Astrocyte (in vitro differentiated cells and primary cell): ENCODE measurements around the gene ADD3. TPM values are rescaled to one million over a fixed set of nuclear protein-coding genes. Genes with fewer than 3 reads are reported as not detected.

Source experiments
- DNase-seq: peaks from one replicate; pipeline ENCODE4 v3.0.0-alpha.2; 2010; ENCODE audit warnings: low read depth
- FAIRE-seq: peaks from 2 replicates; lab custom pipeline; 2011; peaks lifted over from hg19 to GRCh38; lab: Jason Lieb, UNC
- H2AFZ ChIP-seq: 2 replicates; pipeline ENCODE4 v1.6.0; 2012; ENCODE audit warnings: low read depth, low read length, inconsistent platforms
- H3K27ac ChIP-seq: 2 replicates; pipeline ENCODE4 v1.5.1; 2011; ENCODE audit warnings: low read depth, low read length, inconsistent platforms
- H3K27me3 ChIP-seq: 2 replicates; pipeline ENCODE4 v1.6.0; 2011; ENCODE audit warnings: low read length, inconsistent platforms; ENCODE audit not compliant: insufficient read depth
- H3K36me3 ChIP-seq: 2 replicates; pipeline ENCODE4 v1.5.1; 2011; ENCODE audit warnings: low read length, inconsistent platforms; ENCODE audit not compliant: insufficient read depth
- H3K4me1 ChIP-seq: 2 replicates; pipeline ENCODE4 v1.5.1; 2011; ENCODE audit warnings: low read length, inconsistent platforms; ENCODE audit not compliant: insufficient read depth
- H3K4me2 ChIP-seq: 2 replicates; pipeline ENCODE4 v1.6.0; 2012; ENCODE audit warnings: low read length, inconsistent platforms
- H3K4me3 ChIP-seq: 2 replicates; pipeline ENCODE4 v1.5.1; 2011; ENCODE audit warnings: low read depth, mild to moderate bottlenecking, low read length, inconsistent platforms; ENCODE audit not compliant: insufficient read depth
- H3K79me2 ChIP-seq: 2 replicates; pipeline ENCODE4 v1.6.0; 2012; ENCODE audit warnings: mild to moderate bottlenecking, low read length, inconsistent platforms; ENCODE audit not compliant: insufficient read depth
- H3K9ac ChIP-seq: 2 replicates; pipeline ENCODE4 v1.6.0; 2012; ENCODE audit warnings: mild to moderate bottlenecking, low read length, inconsistent platforms
- H3K9me3 ChIP-seq: 2 replicates; pipeline ENCODE4 v1.5.1; 2012; ENCODE audit warnings: low read depth, mild to moderate bottlenecking, low read length, inconsistent platforms; ENCODE audit not compliant: insufficient read depth
- H4K20me1 ChIP-seq: 2 replicates; pipeline ENCODE4 v1.6.0; 2012; ENCODE audit warnings: low read length, inconsistent platforms; ENCODE audit not compliant: insufficient read depth
- H3K27ac Mint-ChIP-seq: one replicate; pipeline ENCODE4 v1.8.0; 2021; ENCODE audit warnings: mild to moderate bottlenecking, mixed read lengths; ENCODE audit not compliant: unreplicated experiment
- H3K27me3 Mint-ChIP-seq: one replicate; pipeline ENCODE4 v1.8.0; 2021; ENCODE audit warnings: low read depth, mixed read lengths; ENCODE audit not compliant: unreplicated experiment
- H3K36me3 Mint-ChIP-seq: one replicate; pipeline ENCODE4 v1.8.0; 2021; ENCODE audit warnings: low read depth, mixed read lengths; ENCODE audit not compliant: unreplicated experiment
- H3K4me1 Mint-ChIP-seq: one replicate; pipeline ENCODE4 v1.8.0; 2021; ENCODE audit warnings: low read depth, mixed read lengths; ENCODE audit not compliant: unreplicated experiment
- H3K4me3 Mint-ChIP-seq: one replicate; pipeline ENCODE4 v1.8.0; 2021; ENCODE audit warnings: mild to moderate bottlenecking, moderate library complexity, mixed read lengths; ENCODE audit not compliant: unreplicated experiment
- H3K9me3 Mint-ChIP-seq: one replicate; pipeline ENCODE4 v1.8.0; 2021; ENCODE audit warnings: mild to moderate bottlenecking, mixed read lengths; ENCODE audit not compliant: unreplicated experiment
- EZH2 ChIP-seq: IDR thresholded peaks from 2 replicates; pipeline ENCODE4 v1.6.1; 2012; ENCODE audit warnings: mild to moderate bottlenecking, low read length, inconsistent platforms; ENCODE audit not compliant: insufficient read depth
- total RNA-seq: library from RNA; stranded (reverse); gene quantifications from 2 replicates; pipeline ENCODE4 v1.2.1, GENCODE V29; 2021
- TF ChIP-seq, protein P1 (sequence below): IDR thresholded peaks from 2 replicates; pipeline ENCODE4 v1.5.1; 2011; ENCODE audit warnings: low read depth, mild to moderate bottlenecking, inconsistent platforms, low read length, moderate library complexity; ENCODE audit not compliant: insufficient read depth

The ADD3 gene
- total RNA-seq, 1 donor from 2014 or later, result 127 TPM

DNA sequence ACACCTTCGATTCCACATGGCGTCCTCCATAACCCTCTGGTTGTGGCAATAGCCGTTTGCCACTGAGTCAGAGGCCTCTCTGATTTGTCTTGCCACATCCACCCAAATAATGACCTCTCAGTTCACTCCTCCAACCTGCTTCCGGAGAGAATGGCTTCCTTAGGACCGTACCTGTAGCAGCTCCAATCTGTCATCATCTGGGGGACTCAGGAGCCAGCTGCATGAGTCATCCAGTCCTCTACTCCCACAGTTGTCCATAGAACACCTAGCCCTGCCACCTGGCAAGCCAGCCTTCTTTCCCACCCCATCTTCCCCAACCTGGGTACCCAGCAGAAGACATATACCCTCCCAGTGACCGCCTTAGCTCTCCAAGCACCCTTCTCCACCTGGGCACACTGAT lies 135.2 kb downstream of the ADD3 start:
- Histone ChIP-seq H3K9ac (no peak overlapping the region), H3K4me1 (peaks cover 6% of the 10 kb centered on the region), H3K27ac (no peak overlapping the region), H3K36me3 (no peaks in the 10 kb centered on the region), H3K4me3 (no peak overlapping the region), H3K4me2 (no peak overlapping the region), H3K79me2 (no peaks in the 10 kb centered on the region), H2AFZ (no peak overlapping the region), H3K9me3 (no peaks in the 10 kb centered on the region), H4K20me1 (no peaks in the 10 kb centered on the region), H3K27me3 (no peaks in the 10 kb centered on the region)
- H3K4me3 Mint-ChIP-seq, result no peak overlapping the region
- peaks cover 11% of the 10 kb centered on the region for H3K36me3 Mint-ChIP-seq
- TF ChIP-seq, protein P1, sequence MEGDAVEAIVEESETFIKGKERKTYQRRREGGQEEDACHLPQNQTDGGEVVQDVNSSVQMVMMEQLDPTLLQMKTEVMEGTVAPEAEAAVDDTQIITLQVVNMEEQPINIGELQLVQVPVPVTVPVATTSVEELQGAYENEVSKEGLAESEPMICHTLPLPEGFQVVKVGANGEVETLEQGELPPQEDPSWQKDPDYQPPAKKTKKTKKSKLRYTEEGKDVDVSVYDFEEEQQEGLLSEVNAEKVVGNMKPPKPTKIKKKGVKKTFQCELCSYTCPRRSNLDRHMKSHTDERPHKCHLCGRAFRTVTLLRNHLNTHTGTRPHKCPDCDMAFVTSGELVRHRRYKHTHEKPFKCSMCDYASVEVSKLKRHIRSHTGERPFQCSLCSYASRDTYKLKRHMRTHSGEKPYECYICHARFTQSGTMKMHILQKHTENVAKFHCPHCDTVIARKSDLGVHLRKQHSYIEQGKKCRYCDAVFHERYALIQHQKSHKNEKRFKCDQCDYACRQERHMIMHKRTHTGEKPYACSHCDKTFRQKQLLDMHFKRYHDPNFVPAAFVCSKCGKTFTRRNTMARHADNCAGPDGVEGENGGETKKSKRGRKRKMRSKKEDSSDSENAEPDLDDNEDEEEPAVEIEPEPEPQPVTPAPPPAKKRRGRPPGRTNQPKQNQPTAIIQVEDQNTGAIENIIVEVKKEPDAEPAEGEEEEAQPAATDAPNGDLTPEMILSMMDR, result no peak
- DNase-seq (no peak), FAIRE-seq (no peak)
- no peak overlapping the region for H3K27ac Mint-ChIP-seq
- H3K4me1 Mint-ChIP-seq, result peaks cover 12% of the 10 kb centered on the region
- no peaks in the 10 kb centered on the region for H3K9me3 Mint-ChIP-seq
- no peaks in the 10 kb centered on the region for H3K27me3 Mint-ChIP-seq

DNA sequence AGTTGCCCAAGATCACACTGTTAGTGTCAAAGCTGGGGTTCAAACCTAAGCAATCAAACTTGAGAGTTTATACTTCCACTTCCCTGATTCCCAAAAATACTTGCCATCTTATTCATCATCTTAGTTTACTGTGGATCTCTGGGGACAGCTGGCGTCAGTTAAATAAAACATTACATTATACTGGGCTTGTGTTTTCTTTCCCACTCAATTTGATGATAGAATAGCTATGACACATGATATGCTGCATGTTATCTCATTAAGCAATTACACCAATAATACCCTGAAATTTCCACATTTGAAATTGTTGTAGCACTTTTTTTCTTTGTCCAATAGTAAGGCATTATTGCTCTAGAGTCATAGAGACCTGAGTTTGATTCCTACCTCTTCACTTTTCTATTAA lies 136.7 kb downstream of the ADD3 start:
- no peaks in the 10 kb centered on the region for H3K9me3 Mint-ChIP-seq
- H3K4me1 Mint-ChIP-seq, result peaks cover 15% of the 10 kb centered on the region
- DNase-seq (no peak), FAIRE-seq (no peak)
- Histone ChIP-seq H3K9ac (no peak overlapping the region), H3K9me3 (no peaks in the 10 kb centered on the region), H3K27ac (no peak overlapping the region), H3K27me3 (no peaks in the 10 kb centered on the region), H3K4me3 (no peak overlapping the region), H3K79me2 (no peaks in the 10 kb centered on the region), H3K36me3 (no peaks in the 10 kb centered on the region), H3K4me1 (peaks cover 6% of the 10 kb centered on the region), H4K20me1 (no peaks in the 10 kb centered on the region), H3K4me2 (no peak overlapping the region), H2AFZ (no peak overlapping the region)
- TF ChIP-seq EZH2, result no peak
- TF ChIP-seq, protein P1, result no peak
- peaks cover 2% of the 10 kb centered on the region for H3K27me3 Mint-ChIP-seq
- H3K27ac Mint-ChIP-seq, result no peak overlapping the region
- H3K36me3 Mint-ChIP-seq, result peaks cover 11% of the 10 kb centered on the region
- no peak overlapping the region for H3K4me3 Mint-ChIP-seq

DNA sequence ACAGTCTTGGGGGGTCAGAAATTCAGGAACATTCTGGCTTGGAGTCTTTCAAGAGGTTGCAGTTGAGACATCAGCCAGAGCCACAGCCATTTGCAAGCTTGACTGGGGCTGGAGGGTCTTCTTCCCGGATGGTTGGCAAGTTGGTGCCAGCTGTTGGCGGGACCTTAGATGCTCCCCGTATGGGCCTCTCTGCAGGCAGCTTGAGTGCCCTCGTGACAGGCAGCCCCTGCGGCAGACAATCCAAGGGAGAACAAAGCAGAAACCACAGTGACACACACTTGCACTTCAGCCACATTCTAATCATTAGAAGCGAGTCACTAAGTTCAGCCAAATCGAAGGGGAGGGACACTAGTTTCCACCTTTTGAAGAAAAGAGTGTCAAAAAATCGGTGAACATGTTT lies 140.2 kb downstream of the ADD3 start:
- H3K9me3 ChIP-seq, result no peaks in the 10 kb centered on the region
- peak overlapping the region; percentile 60 for H3K4me3 Mint-ChIP-seq
- H3K27ac Mint-ChIP-seq, result peak overlapping the region; percentile 77
- H3K9ac ChIP-seq, result no peak overlapping the region
- H3K27me3 Mint-ChIP-seq, result peaks cover 19% of the 10 kb centered on the region
- H3K27ac ChIP-seq, result no peak overlapping the region
- no peaks in the 10 kb centered on the region for H3K36me3 ChIP-seq
- DNase-seq (no peak), FAIRE-seq (no peak)
- peaks cover 5% of the 10 kb centered on the region for H3K4me1 Mint-ChIP-seq
- peaks cover 8% of the 10 kb centered on the region for H3K36me3 Mint-ChIP-seq
- no peak overlapping the region for H3K4me3 ChIP-seq
- H2AFZ ChIP-seq, result no peak overlapping the region
- TF ChIP-seq EZH2, result no peak
- TF ChIP-seq, protein P1, result no peak
- peaks cover 3% of the 10 kb centered on the region for H3K27me3 ChIP-seq
- H4K20me1 ChIP-seq, result no peaks in the 10 kb centered on the region
- no peaks in the 10 kb centered on the region for H3K4me1 ChIP-seq
- no peak overlapping the region for H3K4me2 ChIP-seq
- no peaks in the 10 kb centered on the region for H3K9me3 Mint-ChIP-seq
- H3K79me2 ChIP-seq, result no peaks in the 10 kb centered on the region
